Measurements from ENCODE around the gene TTI1.

TTI1 gene

DNA sequence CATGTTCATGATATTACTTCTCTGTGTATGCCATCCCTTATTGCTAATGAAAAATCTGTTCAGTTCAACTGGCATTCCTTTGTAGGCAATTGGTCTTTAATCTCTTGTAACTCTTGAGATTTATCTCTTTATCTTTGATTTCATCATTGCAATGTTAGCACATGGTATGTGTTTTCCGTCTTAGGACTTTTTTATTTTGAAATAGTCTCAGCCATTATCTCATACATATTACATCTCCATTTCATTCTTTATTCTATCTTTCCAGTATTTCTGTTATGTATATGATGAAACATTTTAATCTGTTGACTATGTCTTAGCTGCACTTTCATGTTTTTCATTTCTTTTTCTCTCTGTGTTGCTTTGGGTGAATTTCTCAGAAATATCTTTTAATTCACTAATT lies 72.2 kb downstream of the TTI1 start:
- no peak for DNase-seq (ENCODE audit: low read depth)
- TF ChIP-seq, protein P1, sequence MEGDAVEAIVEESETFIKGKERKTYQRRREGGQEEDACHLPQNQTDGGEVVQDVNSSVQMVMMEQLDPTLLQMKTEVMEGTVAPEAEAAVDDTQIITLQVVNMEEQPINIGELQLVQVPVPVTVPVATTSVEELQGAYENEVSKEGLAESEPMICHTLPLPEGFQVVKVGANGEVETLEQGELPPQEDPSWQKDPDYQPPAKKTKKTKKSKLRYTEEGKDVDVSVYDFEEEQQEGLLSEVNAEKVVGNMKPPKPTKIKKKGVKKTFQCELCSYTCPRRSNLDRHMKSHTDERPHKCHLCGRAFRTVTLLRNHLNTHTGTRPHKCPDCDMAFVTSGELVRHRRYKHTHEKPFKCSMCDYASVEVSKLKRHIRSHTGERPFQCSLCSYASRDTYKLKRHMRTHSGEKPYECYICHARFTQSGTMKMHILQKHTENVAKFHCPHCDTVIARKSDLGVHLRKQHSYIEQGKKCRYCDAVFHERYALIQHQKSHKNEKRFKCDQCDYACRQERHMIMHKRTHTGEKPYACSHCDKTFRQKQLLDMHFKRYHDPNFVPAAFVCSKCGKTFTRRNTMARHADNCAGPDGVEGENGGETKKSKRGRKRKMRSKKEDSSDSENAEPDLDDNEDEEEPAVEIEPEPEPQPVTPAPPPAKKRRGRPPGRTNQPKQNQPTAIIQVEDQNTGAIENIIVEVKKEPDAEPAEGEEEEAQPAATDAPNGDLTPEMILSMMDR (conservative IDR thresholded peaks at IDR 0.05; ENCODE audit: control insufficient read depth, insufficient read depth, low read depth, low read length): no peak
- H3K4me3 ChIP-seq (ENCODE audit: control insufficient read depth, low read depth, low read length): no peak overlapping the region

DNA sequence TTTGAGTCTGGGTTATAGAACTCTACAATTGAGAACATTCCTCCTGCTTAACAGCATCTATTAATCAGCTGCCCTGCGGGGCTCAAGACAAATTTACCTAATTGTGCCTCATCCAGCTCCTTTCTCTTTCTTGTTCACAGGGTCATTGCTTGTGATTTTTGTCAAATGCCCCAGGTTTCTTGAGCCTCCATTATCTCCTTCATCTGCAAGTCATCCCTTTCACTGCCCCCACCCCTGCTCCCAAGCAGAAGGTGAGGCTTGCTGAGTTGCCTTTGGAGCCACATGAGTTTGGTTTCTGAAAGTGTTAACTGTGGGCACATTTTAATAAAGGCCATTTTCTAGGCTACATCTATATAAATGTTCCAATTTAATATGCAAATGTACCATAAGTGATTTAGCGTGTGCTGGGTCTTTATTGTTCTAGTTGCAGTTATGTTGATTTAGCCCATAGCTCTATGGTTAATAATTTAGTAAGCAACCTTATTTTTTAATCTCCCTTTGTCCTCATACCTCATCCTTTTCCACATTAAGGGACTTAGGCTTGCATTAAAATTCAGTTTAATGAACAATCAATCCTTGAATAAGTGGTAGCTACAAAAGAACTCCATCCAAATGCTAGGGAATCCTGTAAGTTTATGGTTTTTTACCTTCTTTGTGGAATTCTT lies 74.3 kb downstream of the TTI1 start:
- no peak overlapping the region for H3K4me3 ChIP-seq (ENCODE audit: control insufficient read depth, low read depth, low read length)
- no peak for DNase-seq (ENCODE audit: low read depth)
- TF ChIP-seq, protein P1 (conservative IDR thresholded peaks at IDR 0.05; ENCODE audit: control insufficient read depth, insufficient read depth, low read depth, low read length): no peak

- no peak overlapping the region for H3K4me3 ChIP-seq (ENCODE audit: control insufficient read depth, low read depth, low read length)
- no peak for DNase-seq (ENCODE audit: low read depth)
- TF ChIP-seq, protein P1 (conservative IDR thresholded peaks at IDR 0.05; ENCODE audit: control insufficient read depth, insufficient read depth, low read depth, low read length): no peak
Observed at GRCh38 chr20:37956107-37956585, 77.1 kb downstream of the TTI1 start.

DNA sequence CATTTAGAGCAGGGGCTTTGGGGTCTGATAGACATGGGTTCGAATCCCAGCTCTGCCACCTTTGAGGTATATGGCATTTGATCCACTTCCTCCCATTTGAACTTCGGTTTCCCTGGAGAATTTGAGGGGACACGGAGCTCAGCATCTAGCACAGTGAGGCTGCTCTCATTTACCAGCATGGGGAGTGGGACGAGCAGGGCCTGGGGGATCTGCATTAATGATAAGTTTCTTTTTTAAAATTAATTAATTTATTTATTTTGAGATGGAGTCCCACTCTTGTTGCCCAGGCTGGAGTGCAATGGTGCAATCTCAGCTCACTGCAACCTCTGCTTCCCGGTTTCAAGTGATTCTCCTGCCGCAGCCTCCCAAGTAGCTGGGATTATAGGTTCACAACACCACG lies 77.7 kb downstream of the TTI1 start:
- H3K4me3 ChIP-seq (ENCODE audit: control insufficient read depth, low read depth, low read length): no peak overlapping the region
- DNase-seq (ENCODE audit: low read depth): no peak

GRCh38 chr20:37954626-37955025 lies 78.6 kb downstream of the TTI1 start:
- TF ChIP-seq, protein P1 (conservative IDR thresholded peaks at IDR 0.05; ENCODE audit: control insufficient read depth, insufficient read depth, low read depth, low read length): no peak
- no peak for DNase-seq (ENCODE audit: low read depth)
- H3K4me3 ChIP-seq (ENCODE audit: control insufficient read depth, low read depth, low read length): no peak overlapping the region

More for the DNA sequence above, 77.7 kb downstream of the TTI1 start:
- TF ChIP-seq, protein P1 (conservative IDR thresholded peaks at IDR 0.05; ENCODE audit: control insufficient read depth, insufficient read depth, low read depth, low read length): no peak

GRCh38 chr20:37954190-37954589 lies 79.1 kb downstream of the TTI1 start:
- H3K4me3 ChIP-seq (ENCODE audit: control insufficient read depth, low read depth, low read length): no peak overlapping the region
- DNase-seq (ENCODE audit: low read depth): no peak
- TF ChIP-seq, protein P1 (conservative IDR thresholded peaks at IDR 0.05; ENCODE audit: control insufficient read depth, insufficient read depth, low read depth, low read length): no peak

Measured in fibroblast of mammary gland (primary cell).